ENCODE data around the gene AGFG2.

The AGFG2 gene

GRCh38 chr7:100584683-100585510, 45.9 kb downstream of the AGFG2 start:
- TF ChIP-seq, protein P1, sequence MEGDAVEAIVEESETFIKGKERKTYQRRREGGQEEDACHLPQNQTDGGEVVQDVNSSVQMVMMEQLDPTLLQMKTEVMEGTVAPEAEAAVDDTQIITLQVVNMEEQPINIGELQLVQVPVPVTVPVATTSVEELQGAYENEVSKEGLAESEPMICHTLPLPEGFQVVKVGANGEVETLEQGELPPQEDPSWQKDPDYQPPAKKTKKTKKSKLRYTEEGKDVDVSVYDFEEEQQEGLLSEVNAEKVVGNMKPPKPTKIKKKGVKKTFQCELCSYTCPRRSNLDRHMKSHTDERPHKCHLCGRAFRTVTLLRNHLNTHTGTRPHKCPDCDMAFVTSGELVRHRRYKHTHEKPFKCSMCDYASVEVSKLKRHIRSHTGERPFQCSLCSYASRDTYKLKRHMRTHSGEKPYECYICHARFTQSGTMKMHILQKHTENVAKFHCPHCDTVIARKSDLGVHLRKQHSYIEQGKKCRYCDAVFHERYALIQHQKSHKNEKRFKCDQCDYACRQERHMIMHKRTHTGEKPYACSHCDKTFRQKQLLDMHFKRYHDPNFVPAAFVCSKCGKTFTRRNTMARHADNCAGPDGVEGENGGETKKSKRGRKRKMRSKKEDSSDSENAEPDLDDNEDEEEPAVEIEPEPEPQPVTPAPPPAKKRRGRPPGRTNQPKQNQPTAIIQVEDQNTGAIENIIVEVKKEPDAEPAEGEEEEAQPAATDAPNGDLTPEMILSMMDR (IDR thresholded peaks at IDR 0.05; ENCODE audit: low read depth, low read length, missing control alignments), result no peak
- H3K4me3 ChIP-seq (replicated peaks; ENCODE audit: low read depth, low read length), result peak overlapping the region; percentile 90
- DNase-seq (ENCODE audit: extremely low read depth, low read depth), result no peak

- DNase-seq (ENCODE audit: extremely low read depth, low read depth), result no peak
- H3K4me3 ChIP-seq (replicated peaks; ENCODE audit: low read depth, low read length), result peak within 1 kb of the TSS; percentile 90
- TF ChIP-seq, protein P1 (IDR thresholded peaks at IDR 0.05; ENCODE audit: low read depth, low read length, missing control alignments), result no peak
Measured at GRCh38 chr7:100585511-100586265, 46.7 kb downstream of the AGFG2 start, which contains the start of gene LRCH4. TSS of gene LRCH4 (minus strand) at chr7:100586129. CDS start at chr7:100586100, 29 bp downstream.

DNA sequence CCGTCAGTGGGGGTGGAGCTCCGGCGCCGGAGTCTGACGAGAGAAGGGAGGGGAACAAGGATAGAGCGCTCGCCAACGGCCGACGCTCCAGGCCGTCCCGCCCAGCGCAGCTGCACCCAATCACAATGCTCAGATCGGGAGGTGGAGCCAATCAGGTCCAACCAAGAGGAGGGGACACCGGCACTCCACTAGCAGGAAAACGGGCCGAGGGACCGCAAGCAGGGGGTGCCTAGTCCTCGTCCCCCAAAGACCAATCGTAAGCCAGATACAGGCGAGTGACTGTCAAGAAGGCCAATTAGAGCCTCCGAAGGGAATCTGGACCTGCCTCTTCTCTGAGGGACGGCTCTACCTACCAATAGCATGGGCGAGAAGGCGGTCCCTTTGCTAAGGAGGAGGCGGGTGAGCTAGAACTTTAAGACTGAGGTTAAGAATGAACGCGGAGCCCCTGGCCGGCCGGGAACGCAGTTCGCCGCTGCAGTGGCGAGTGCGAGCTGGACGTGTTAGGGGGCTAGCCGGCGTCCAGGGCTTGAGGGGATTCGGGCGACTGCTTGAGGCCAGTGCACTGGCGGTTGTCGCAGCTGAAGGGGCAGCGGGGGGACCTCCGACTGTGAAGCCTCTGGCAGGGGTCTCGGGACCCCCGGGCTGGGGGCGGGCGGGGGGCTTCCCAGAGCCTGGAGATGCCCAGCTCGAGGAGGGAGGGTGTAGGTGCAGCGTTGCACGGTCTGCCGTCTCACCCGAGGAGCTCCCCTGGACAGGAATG, 47.4 kb downstream of the AGFG2 start, which contains the start of gene FBXO24:
Gene FBXO24, plus strand, starts transcription at position 63 of the 760 bp plus-strand sequence. Its CDS starts 298 bp downstream, at position 361.
- peak; percentile 99 for DNase-seq (ENCODE audit: extremely low read depth, low read depth)
- TF ChIP-seq, protein P1 (IDR thresholded peaks at IDR 0.05; ENCODE audit: low read depth, low read length, missing control alignments), result no peak
- peak within 1 kb of the TSS; percentile 90 for H3K4me3 ChIP-seq (replicated peaks; ENCODE audit: low read depth, low read length)

DNA sequence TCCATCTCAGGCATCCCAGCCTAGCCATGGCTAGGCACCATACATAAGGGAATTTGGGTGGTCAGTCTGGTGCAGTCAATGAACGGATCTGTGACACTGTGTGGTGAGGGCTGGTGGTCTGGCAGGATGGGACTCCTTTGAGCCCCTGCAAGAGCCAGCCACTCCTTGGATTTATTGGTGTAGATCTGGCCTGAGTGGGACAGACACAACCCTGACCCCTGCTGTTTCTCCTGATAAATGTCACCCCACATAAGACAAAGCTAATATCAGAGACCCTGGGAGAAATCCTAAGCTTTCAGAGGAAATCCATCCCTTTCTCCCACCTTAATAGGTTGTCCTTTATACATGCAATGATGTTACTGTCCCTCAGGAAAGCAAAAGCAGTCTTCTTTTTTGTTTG, 49.4 kb downstream of the AGFG2 start:
- TF ChIP-seq, protein P1 (IDR thresholded peaks at IDR 0.05; ENCODE audit: low read depth, low read length, missing control alignments), result peak; percentile 44
- DNase-seq (ENCODE audit: extremely low read depth, low read depth), result no peak
- no peak overlapping the region for H3K4me3 ChIP-seq (replicated peaks; ENCODE audit: low read depth, low read length)

DNA sequence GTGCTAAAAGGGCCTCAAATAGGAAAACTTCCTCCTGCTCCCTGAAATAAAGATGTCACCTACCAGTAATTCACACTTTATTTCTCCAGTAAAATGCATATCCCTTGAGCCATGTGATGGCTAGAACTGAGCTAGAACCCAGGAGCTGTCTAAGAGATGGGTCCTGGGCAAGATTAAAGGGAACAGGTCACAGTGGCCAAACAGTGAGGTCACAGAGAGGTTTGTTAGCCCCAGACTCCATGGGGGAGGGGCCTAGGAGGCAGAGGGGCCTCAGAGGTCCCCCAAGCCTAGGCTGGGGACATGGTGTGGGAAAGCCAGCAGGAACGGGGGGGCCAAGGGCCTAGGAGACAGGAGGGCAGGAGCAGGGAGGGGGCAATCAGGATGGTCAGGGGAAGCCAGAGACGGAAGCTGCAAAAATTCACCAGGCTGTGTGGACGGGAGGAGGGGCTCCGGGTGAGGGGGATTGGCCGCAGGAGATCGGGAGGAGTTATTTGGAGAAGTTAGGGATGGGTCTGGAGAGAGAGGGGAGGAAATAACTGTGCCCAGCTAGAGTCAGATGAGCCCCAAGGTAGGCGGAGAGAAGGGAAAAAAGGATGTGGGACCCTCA, 50.4 kb downstream of the AGFG2 start:
- DNase-seq (ENCODE audit: extremely low read depth, low read depth), result no peak
- no peak overlapping the region for H3K4me3 ChIP-seq (replicated peaks; ENCODE audit: low read depth, low read length)
- TF ChIP-seq, protein P1 (IDR thresholded peaks at IDR 0.05; ENCODE audit: low read depth, low read length, missing control alignments), result no peak
